Duodenal mucosa (tissue), 2 donors: ENCODE results near the gene FEM1C.

Experiments
- H3K27ac ChIP-seq: one replicate; pipeline ENCODE4 v1.7.0; 2013; ENCODE audit warnings: low read depth, low read length
- H3K27me3 ChIP-seq, 2 donors: one replicate each; pipeline ENCODE4 v1.7.0; 2013; ENCODE audit warnings: low read length in 2 of 2, control low read depth in 1 of 2; ENCODE audit not compliant: insufficient read depth in 2 of 2, control insufficient read depth in 1 of 2
- H3K36me3 ChIP-seq, 2 donors: one replicate each; pipeline ENCODE4 v1.7.0; 2013; ENCODE audit warnings: low read length in 2 of 2, control low read depth in 1 of 2; ENCODE audit not compliant: insufficient read depth in 2 of 2, control insufficient read depth in 1 of 2
- H3K4me1 ChIP-seq, 2 donors: one replicate each; pipeline ENCODE4 v1.7.0; 2013; ENCODE audit warnings: low read length in 2 of 2, control low read depth in 1 of 2; ENCODE audit not compliant: insufficient read depth in 2 of 2, control insufficient read depth in 1 of 2
- H3K4me3 ChIP-seq, 2 donors: one replicate each; pipeline ENCODE4 v1.7.0; 2013; ENCODE audit warnings: low read length in 2 of 2, low read depth in 1 of 2
- H3K9ac ChIP-seq, 2 donors: one replicate each; pipeline ENCODE4 v1.7.0; 2013; ENCODE audit warnings: low read length in 2 of 2, low read depth in 1 of 2
- H3K9me3 ChIP-seq, 2 donors: one replicate each; pipeline ENCODE4 v1.7.0; 2013; ENCODE audit warnings: low read length in 2 of 2, control low read depth in 1 of 2; ENCODE audit not compliant: control insufficient read depth in 1 of 2

The FEM1C gene

DNA sequence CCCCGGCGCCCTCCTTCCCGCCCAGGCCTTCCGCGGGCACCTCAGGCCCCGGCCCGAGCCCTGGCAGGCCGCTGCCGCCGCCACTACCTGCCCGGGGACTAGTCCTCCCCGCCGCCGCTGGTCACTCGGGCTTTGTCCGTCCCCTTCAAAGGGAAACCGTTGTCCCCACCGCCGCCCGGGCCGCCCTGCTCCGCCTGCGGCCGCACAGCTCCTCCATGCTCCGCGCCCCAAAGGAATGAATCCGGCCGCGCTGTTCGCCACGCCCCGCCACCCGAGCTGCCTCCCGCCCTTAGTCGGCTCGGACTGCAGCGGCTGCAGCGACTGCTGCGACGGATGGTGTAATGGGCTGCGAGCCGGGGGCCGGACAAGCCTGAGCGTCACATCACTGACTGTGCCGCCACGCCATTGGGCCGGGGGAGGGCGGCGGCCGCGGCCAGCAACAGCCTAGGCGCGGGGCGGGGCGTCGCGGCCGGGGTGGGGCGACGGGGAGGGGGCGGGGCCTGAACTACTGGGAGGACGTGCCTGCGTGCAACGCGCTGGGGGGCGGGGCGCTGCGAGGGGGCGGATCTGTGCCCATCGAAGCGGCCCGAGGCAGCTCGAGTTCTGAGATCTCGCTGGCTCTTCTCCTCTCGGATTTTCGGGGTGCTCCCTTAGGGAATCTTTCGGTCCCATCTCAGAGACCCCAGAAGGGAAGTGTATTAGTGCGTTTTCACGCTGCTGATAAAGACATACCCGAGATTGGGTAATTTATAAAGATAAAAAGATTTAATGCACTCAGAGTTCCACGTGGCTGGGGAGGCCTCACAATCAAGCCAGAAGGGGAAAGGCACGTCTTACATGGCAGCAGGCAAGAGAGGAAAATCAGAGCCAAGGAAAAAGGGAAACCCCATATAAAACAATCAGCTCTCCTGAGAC lies at the start of gene FEM1C:
Gene FEM1C, minus strand, starts transcription at position 340 of the 915 bp plus-strand sequence. CDS start 1,282 bp downstream, outside the sequence.
- Histone ChIP-seq H3K4me1 (peaks cover 20 to 28% of the 10 kb centered on the region in 2 donors), H3K4me3 (peak within 1 kb of the TSS; percentile 68 to 91), H3K9ac (peak within 1 kb of the TSS; percentile 91 to 97), H3K27ac (peak within 1 kb of the TSS; percentile 99), H3K36me3 (peaks cover 4 to 10% of the 10 kb centered on the region in 2 donors), H3K27me3 (no peaks in the 10 kb centered on the region), H3K9me3 (peaks cover 0 to 14% of the 10 kb centered on the region in 2 donors)

- H3K27ac ChIP-seq: no peak overlapping the region
These were observed 44.5 kb upstream of the FEM1C start for GRCh38 chr5:115589043-115589442.

GRCh38 chr5:115588640-115589039 lies 44.1 kb upstream of the FEM1C start:
- Histone ChIP-seq H3K36me3 (no peaks in the 10 kb centered on the region), H3K9ac (no peak overlapping the region), H3K27me3 (no peaks in the 10 kb centered on the region), H3K4me3 (no peak overlapping the region), H3K9me3 (no peaks in the 10 kb centered on the region), H3K4me1 (peaks cover 0 to 4% of the 10 kb centered on the region in 2 donors), H3K27ac (no peak overlapping the region)

More at GRCh38 chr5:115589043-115589442, 44.5 kb upstream of the FEM1C start:
- Histone ChIP-seq H3K4me3 (no peak overlapping the region), H3K9ac (no peak overlapping the region), H3K27me3 (no peaks in the 10 kb centered on the region), H3K9me3 (no peaks in the 10 kb centered on the region), H3K36me3 (no peaks in the 10 kb centered on the region), H3K4me1 (peaks cover 0 to 4% of the 10 kb centered on the region in 2 donors)

- H3K9me3 ChIP-seq: no peaks in the 10 kb centered on the region
- H3K27ac ChIP-seq: no peak overlapping the region
- H3K27me3 ChIP-seq: no peaks in the 10 kb centered on the region
- peaks cover 0 to 4% of the 10 kb centered on the region in 2 donors for H3K4me1 ChIP-seq
- H3K9ac ChIP-seq: no peak overlapping the region
- H3K36me3 ChIP-seq: no peaks in the 10 kb centered on the region
- H3K4me3 ChIP-seq: no peak overlapping the region
These were observed 42.1 kb upstream of the FEM1C start for GRCh38 chr5:115586525-115587146.

DNA sequence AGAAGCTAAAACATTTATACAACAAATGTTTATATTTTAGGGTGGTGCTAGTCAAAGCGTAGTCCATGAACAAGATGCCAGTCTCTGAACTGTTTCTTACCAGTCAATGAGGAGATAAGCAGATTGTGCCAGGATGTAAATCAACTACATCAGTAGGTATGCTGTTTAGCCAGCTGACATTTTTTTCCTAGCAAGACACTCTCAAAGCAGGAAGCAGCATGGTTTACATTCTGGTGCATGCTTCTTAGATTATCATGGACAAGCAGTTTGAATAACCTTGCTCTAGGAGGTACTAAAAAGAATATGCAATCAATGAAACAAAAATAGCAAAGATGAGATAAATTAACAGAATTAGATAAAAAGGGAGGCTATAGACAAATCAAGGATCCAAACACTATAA lies 40.7 kb upstream of the FEM1C start:
- H3K27me3 ChIP-seq: no peaks in the 10 kb centered on the region
- H3K9me3 ChIP-seq: no peaks in the 10 kb centered on the region
- H3K9ac ChIP-seq: no peak overlapping the region
- H3K36me3 ChIP-seq: no peaks in the 10 kb centered on the region
- no peak overlapping the region for H3K4me3 ChIP-seq
- H3K27ac ChIP-seq: no peak overlapping the region
- H3K4me1 ChIP-seq: peaks cover 0 to 4% of the 10 kb centered on the region in 2 donors

DNA sequence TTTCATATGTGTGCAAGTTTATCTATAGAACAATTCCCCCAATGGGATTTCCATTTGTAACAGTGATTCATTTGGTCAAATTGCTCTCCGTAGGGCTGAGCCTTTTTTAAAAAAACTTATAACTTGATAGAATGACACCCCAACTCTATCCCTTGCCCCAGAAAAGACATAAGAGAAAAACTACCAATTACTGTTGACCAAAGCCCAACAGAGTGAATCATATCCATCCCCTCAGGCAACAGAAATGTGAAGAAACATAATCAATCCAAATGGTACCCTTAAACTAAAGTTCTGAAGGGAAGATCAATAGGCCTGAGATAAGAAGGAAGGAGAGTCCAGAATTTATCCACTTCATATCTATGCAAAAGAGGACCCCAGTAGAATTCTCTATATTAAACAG lies 39.9 kb upstream of the FEM1C start:
- no peaks in the 10 kb centered on the region for H3K27me3 ChIP-seq
- H3K9me3 ChIP-seq: no peaks in the 10 kb centered on the region
- no peaks in the 10 kb centered on the region for H3K36me3 ChIP-seq
- H3K4me1 ChIP-seq: peaks cover 0 to 4% of the 10 kb centered on the region in 2 donors
- H3K9ac ChIP-seq: no peak overlapping the region
- H3K4me3 ChIP-seq: no peak overlapping the region
- H3K27ac ChIP-seq: no peak overlapping the region

DNA sequence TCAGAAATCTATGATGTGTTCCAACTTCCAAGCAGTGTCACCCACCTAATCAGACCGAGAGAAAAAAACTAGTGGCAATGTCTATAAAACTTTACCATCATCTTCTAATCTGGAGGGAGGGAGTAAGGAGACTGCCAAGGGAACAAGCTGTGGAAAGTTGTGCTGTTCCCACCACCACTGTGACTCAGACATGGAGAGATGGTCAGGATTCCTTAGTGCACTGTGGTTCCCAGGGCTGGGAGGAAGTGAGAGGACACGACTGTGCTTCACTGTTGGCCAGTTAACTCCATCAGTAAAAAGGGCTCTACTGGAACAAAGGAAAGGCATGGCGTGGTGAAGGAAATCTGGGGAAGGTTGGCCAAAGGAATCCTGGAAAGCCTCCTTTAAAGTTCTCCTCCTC lies 38.9 kb upstream of the FEM1C start:
- H3K36me3 ChIP-seq: no peaks in the 10 kb centered on the region
- H3K27ac ChIP-seq: no peak overlapping the region
- H3K4me3 ChIP-seq: no peak overlapping the region
- H3K9me3 ChIP-seq: no peaks in the 10 kb centered on the region
- H3K9ac ChIP-seq: no peak overlapping the region
- peaks cover 0 to 4% of the 10 kb centered on the region in 2 donors for H3K4me1 ChIP-seq
- no peaks in the 10 kb centered on the region for H3K27me3 ChIP-seq

GRCh38 chr5:115580941-115581340 lies 36.4 kb upstream of the FEM1C start:
- Histone ChIP-seq H3K4me3 (no peak overlapping the region), H3K4me1 (no peaks in the 10 kb centered on the region), H3K36me3 (no peaks in the 10 kb centered on the region), H3K27me3 (no peaks in the 10 kb centered on the region), H3K9ac (no peak overlapping the region), H3K9me3 (no peaks in the 10 kb centered on the region), H3K27ac (no peak overlapping the region)

DNA sequence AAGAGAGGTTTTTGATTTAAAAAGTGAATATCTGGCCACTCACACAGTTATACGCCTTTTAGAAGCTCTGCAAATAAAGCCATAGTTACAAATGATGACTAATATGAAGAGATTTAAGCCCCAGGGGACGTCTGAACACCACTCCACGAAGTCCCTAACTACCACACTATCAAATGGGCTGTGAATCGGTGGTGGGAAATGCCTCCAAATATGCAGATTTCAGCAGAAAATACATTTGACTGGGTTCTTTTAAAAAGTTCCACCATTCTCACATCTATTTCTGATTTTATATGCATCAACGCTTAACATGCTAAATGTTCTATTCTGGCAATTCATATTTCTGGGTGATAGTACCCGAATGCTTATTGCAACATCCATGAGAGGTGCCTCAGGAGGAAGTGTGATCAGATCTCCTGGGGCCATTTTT lies 35.2 kb upstream of the FEM1C start:
- no peak overlapping the region for H3K27ac ChIP-seq

GRCh38 chr5:115579216-115579615 lies 34.6 kb upstream of the FEM1C start:
- H3K4me3 ChIP-seq: no peak overlapping the region
- H3K27ac ChIP-seq: no peak overlapping the region
- no peaks in the 10 kb centered on the region for H3K36me3 ChIP-seq
- H3K9me3 ChIP-seq: no peaks in the 10 kb centered on the region
- H3K4me1 ChIP-seq: no peaks in the 10 kb centered on the region
- H3K9ac ChIP-seq: no peak overlapping the region
- H3K27me3 ChIP-seq: no peaks in the 10 kb centered on the region

More for the DNA sequence above, 35.2 kb upstream of the FEM1C start:
- H3K36me3 ChIP-seq: no peaks in the 10 kb centered on the region
- H3K9ac ChIP-seq: no peak overlapping the region
- no peak overlapping the region for H3K4me3 ChIP-seq
- H3K9me3 ChIP-seq: no peaks in the 10 kb centered on the region
- H3K27me3 ChIP-seq: no peaks in the 10 kb centered on the region
- H3K4me1 ChIP-seq: no peaks in the 10 kb centered on the region
